K562 (cell line): ENCODE data around the gene EIF3K. TPM values are rescaled to one million over a fixed set of nuclear protein-coding genes. Genes with fewer than 3 reads are reported as not detected.

Experiments
- ATAC-seq: fragments of 200-7000 bp; cut with Tn5 transposase; 3 replicates; pipeline ENCODE4 v1.9.1; 2020; ENCODE audit warnings: moderate library complexity
- BruUV-seq: library from RNA; stranded (reverse); fragments of 400-500 nt; replicated peaks from 2 replicates; lab custom pipeline; 2021; lab: Mats Ljungman, UMichigan
- CTCF ChIA-PET: fragments of 300-600 bp; formaldehyde crosslinking; extraction: SDS; loops from one replicate; lab custom pipeline; 2021; ENCODE audit warnings: low intra/inter-chr PET ratio; lab: Yijun Ruan, JAX
- POLR2A ChIA-PET: fragments of 300-600, 350-650 bp; sonication (Branson Sonifier 250); formaldehyde crosslinking; extraction: SDS; loops from one replicate; lab custom pipeline; 2021; ENCODE audit warnings: antibody characterized with exemption, inconsistent platforms; lab: Yijun Ruan, JAX
- DNase-seq, 4 experiments: peaks; one replicate each; pipeline versions ENCODE4 v3.0.0 to v3.0.0-alpha.2; 2011 to 2018; ENCODE audit warnings: low spot score in 3 of 4, mixed read lengths in 3 of 4; ENCODE audit errors: extremely low read depth in 1 of 4
- FAIRE-seq: peaks from 2 replicates; lab custom pipeline; 2011; peaks lifted over from hg19 to GRCh38; lab: Jason Lieb, UNC
- H2AFZ ChIP-seq: 2 replicates; pipeline ENCODE4 v1.6.0; 2011; ENCODE audit warnings: low read depth, low read length, control low read depth, inconsistent platforms
- H3K27ac ChIP-seq: fragments of 200-600 bp; 3 replicates; pipeline ENCODE4 v1.8.0; 2011; ENCODE audit warnings: low read depth, mild to moderate bottlenecking, control low read depth, inconsistent platforms, low read length, moderate library complexity, mixed read lengths; ENCODE audit errors: extremely low read depth
- H3K27me3 ChIP-seq, 2 experiments: fragments of 300-600 bp in 1 of 2; 2 replicates in 1 of 2; 3 replicates in 1 of 2; pipeline versions ENCODE4 v1.6.0 to v1.8.0; 2011; ENCODE audit warnings: inconsistent platforms in 2 of 2, low read length in 2 of 2, mild to moderate bottlenecking in 1 of 2, mixed read lengths in 1 of 2, moderate library complexity in 1 of 2; ENCODE audit not compliant: control insufficient read depth in 2 of 2, insufficient read depth in 2 of 2
- H3K36me3 ChIP-seq: fragments of 300-600 bp; 3 replicates; pipeline ENCODE4 v1.8.0; 2011; ENCODE audit warnings: mild to moderate bottlenecking, low read length, inconsistent platforms; ENCODE audit not compliant: control insufficient read depth, insufficient read depth
- H3K4me1 ChIP-seq, 2 experiments: fragments of 200-600 bp in 1 of 2; replicated peaks in 1 of 2; 2 replicates in 1 of 2; 3 replicates in 1 of 2; pipeline versions ENCODE4 v1.5.1 to v1.8.0; 2011; ENCODE audit warnings: inconsistent platforms in 2 of 2, low read length in 2 of 2, mild to moderate bottlenecking in 1 of 2, mixed read lengths in 1 of 2, moderate library complexity in 1 of 2; ENCODE audit not compliant: control insufficient read depth in 2 of 2, insufficient read depth in 2 of 2
- H3K4me2 ChIP-seq: 2 replicates; pipeline ENCODE4 v1.6.1; 2011; ENCODE audit warnings: low read length, control low read depth, inconsistent platforms, mixed read lengths; ENCODE audit not compliant: insufficient read depth
- H3K4me3 ChIP-seq: fragments of 200-600 bp; sonication (generic), shearing (Covaris generic); 2 replicates; pipeline ENCODE4 v1.5.1; 2016; ENCODE audit warnings: control low read depth, inconsistent platforms
- H3K79me2 ChIP-seq: fragments of 200-600 bp; 3 replicates; pipeline ENCODE4 v1.8.0; 2011; ENCODE audit warnings: low read length, inconsistent platforms; ENCODE audit not compliant: control insufficient read depth, insufficient read depth
- H3K9ac ChIP-seq, 2 experiments: 2 replicates each; pipeline versions ENCODE4 v1.6.0 to v1.6.1; 2011; ENCODE audit warnings: low read depth in 2 of 2, low read length in 2 of 2, control low read depth in 1 of 2, inconsistent platforms in 1 of 2, mild to moderate bottlenecking in 1 of 2, mixed read lengths in 1 of 2; ENCODE audit not compliant: insufficient read depth in 1 of 2
- H3K9me1 ChIP-seq: one replicate; pipeline ENCODE4 v1.6.0; 2011; ENCODE audit warnings: inconsistent platforms, mild to moderate bottlenecking, low read length, moderate library complexity; ENCODE audit not compliant: control insufficient read depth, insufficient read depth
- H3K9me3 ChIP-seq: replicated peaks from 2 replicates; pipeline ENCODE4 v1.5.1; 2011; ENCODE audit warnings: low read depth, low read length, inconsistent platforms; ENCODE audit not compliant: control insufficient read depth, insufficient read depth
- H4K20me1 ChIP-seq: replicated peaks from 2 replicates; pipeline ENCODE4 v1.6.1; 2011; ENCODE audit warnings: low read length, inconsistent platforms, mixed read lengths; ENCODE audit not compliant: control insufficient read depth, insufficient read depth
- ADNP ChIP-seq: fragments of 200-800 bp; sonication (Bioruptor generic); IDR thresholded peaks from 2 replicates; pipeline ENCODE4 v1.6.1; 2016; ENCODE audit warnings: missing genetic modification characterization, missing compliant biosample characterization
- CEBPG ChIP-seq, 3 experiments: fragments of 200-800 bp in 1 of 3; sonication (Bioruptor generic) in 1 of 3; sonication (generic) in 1 of 3; formaldehyde crosslinking in 1 of 3; IDR thresholded peaks in 2 of 3; conservative IDR thresholded peaks in 1 of 3; 2 replicates each; pipeline versions ENCODE4 v1.6.1 to v1.8.0; 2016 to 2022; ENCODE audit warnings: missing compliant biosample characterization in 2 of 3, missing genetic modification characterization in 2 of 3, mild to moderate bottlenecking in 1 of 3, missing genetic modification reagents in 1 of 3
- CXXC5 ChIP-seq: fragments of 250-450 bp; sonication (Bioruptor Pico); IDR thresholded peaks from 2 replicates; pipeline ENCODE4 v1.8.0; 2022; ENCODE audit warnings: inconsistent platforms, mild to moderate bottlenecking, moderate library complexity
- KLF6 ChIP-seq: fragments of 250-450 bp; sonication (Bioruptor Pico); IDR thresholded peaks from 2 replicates; pipeline ENCODE4 v1.4.0; 2020; ENCODE audit warnings: mild to moderate bottlenecking, moderate library complexity, borderline replicate concordance
- SMARCA4 ChIP-seq: fragments of 450-650 bp; IDR thresholded peaks from 2 replicates; pipeline ENCODE4 v1.6.1; 2016
- TEAD1 ChIP-seq, 2 experiments: fragments of 450-650 bp in 1 of 2; sonication (generic) in 1 of 2; formaldehyde crosslinking; IDR thresholded peaks; 2 replicates each; pipeline versions ENCODE4 v1.4.0 to v1.8.0; 2020 to 2022; ENCODE audit warnings: mild to moderate bottlenecking in 2 of 2, missing genetic modification reagents in 1 of 2
- ZFX ChIP-seq: sonication (generic); formaldehyde crosslinking; IDR thresholded peaks from 2 replicates; pipeline ENCODE4 v1.8.0; 2022; ENCODE audit warnings: mild to moderate bottlenecking, missing genetic modification reagents, moderate library complexity
- ZNF143 ChIP-seq: sonication (generic); formaldehyde crosslinking; IDR thresholded peaks from 2 replicates; pipeline ENCODE4 v1.9.0; 2022; ENCODE audit warnings: mild to moderate bottlenecking, missing genetic modification reagents
- ZNF311 ChIP-seq: fragments of 250-450 bp; sonication (Bioruptor Pico); IDR thresholded peaks from 2 replicates; pipeline ENCODE4 v1.4.0; 2020; ENCODE audit warnings: mild to moderate bottlenecking, moderate library complexity
- WGBS: fragments of 100-300 bp; shearing (Covaris generic); methylation state at CpG from one replicate; pipeline ENCODE4 v1.1.6; 2016; ENCODE audit warnings: low coverage, mixed read lengths; ENCODE audit not compliant: insufficient coverage; ENCODE audit errors: missing lambda C conversion rate; 5-methylcytosine and 5-hydroxymethylcytosine counted together
- in situ Hi-C: fragments of 300-500 bp; cut with MboI; formaldehyde crosslinking; loops from 4 replicates; pipeline ENCODE4 v1.15.0; 2018; ENCODE audit warnings: inconsistent platforms, mixed read lengths
- intact Hi-C: fragments of 100-400 bp; cut with micrococcal nuclease; formaldehyde crosslinking; loops from 2 replicates; pipeline ENCODE4 v1.14.2; 2022
- polyA plus RNA-seq, 8 experiments: library from polyadenylated mRNA; depleted of rRNA in 4 of 8; stranded (reverse) in 5 of 8; unstranded in 3 of 8; fragments of >200 nt; fragmentation: Nextera tagmentation in 2 of 8; fragmentation: Illumina TruSeq in 1 of 8; extraction: Ambion mirVana in 2 of 8; extraction: Trizol in 1 of 8; gene quantifications; 2 replicates each; pipeline versions ENCODE4 v1.2.1 to v1.2.3, GENCODE V29; 2011 to 2014; ENCODE audit warnings: inconsistent platforms in 1 of 8, missing spikeins in 1 of 8
- total RNA-seq, 7 experiments: library from RNA; depleted of rRNA in 6 of 7; stranded (reverse); fragments of >200 nt in 6 of 7; fragmentation: Illumina TruSeq in 2 of 7; extraction: Trizol in 2 of 7; gene quantifications; 2 replicates each; pipeline versions ENCODE4 v1.2.1 to v1.2.3, GENCODE V29; 2011 to 2021; ENCODE audit warnings: low replicate concordance in 1 of 7
- TF ChIP-seq, protein P1 (sequence below): fragments of 250-450 bp; sonication (Bioruptor Pico); IDR thresholded peaks from 2 replicates; pipeline ENCODE4 v1.4.0; 2020
- TF ChIP-seq, protein P2 (sequence below): fragments of 250-450 bp; sonication (Bioruptor Pico); IDR thresholded peaks from 2 replicates; pipeline ENCODE4 v1.4.0; 2020; ENCODE audit warnings: borderline replicate concordance
- TF ChIP-seq, protein P3 (sequence below): fragments of 200-800 bp; sonication (Bioruptor generic); IDR thresholded peaks from 2 replicates; pipeline ENCODE4 v1.6.1; 2016; ENCODE audit warnings: missing genetic modification characterization, missing compliant biosample characterization

EIF3K gene
- total and polyA plus RNA-seq, 9 of the 15 experiments (the other 6 are each of a cell fraction or from before 2014, with no cell fraction given), result 387 to 1,827 (median 733) TPM

DNA sequence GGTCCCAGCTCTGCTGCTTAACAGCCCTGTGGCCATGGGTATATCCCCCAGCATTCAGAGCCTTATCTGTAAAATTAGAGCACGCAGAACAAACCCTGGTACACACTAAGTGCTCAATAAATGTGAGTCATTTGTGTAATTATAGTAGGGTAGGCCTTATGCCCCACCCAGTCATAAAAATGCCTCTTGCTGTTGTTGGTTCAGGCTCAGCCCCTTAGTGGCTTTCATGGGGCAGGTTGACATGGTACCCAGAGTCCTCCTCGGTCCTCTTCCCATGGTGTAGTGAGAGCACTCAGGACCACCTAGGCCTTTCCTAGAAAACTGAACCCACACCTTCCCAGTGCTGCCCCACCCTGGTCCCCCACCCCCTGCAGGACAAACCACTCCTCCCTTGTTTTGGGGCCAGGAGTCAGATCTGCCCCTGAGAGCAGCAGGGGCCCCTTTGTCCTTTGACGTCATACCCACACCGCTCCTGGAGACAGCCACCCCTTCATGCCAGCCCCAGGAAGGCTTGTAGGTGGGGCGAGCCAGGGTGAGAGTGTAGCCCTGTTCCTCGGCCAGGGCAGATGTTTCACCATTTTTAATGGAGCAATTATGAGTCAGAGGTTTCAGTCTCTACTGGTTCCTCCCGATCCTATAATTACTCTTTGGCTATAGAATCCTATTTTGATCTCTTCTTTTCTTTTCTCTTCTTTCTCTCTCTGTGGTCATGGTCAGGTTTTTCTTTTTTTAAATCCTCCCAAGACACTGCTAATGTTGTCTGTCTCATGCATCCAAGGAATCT is 65.3 kb downstream of the EIF3K start:
- Histone ChIP-seq H3K4me2 (peak overlapping the region; percentile 63), H3K4me3 (no peak overlapping the region), H3K9me3 (peaks cover 7% of the 10 kb centered on the region), H3K9me1 (no peaks in the 10 kb centered on the region), H2AFZ (no peak overlapping the region), H3K4me1 (peaks cover 79 to 91% of the 10 kb centered on the region in 2 experiments), H3K27ac (peak overlapping the region; percentile 98), H3K36me3 (peaks cover 61% of the 10 kb centered on the region), H3K79me2 (peaks cover 100% of the 10 kb centered on the region), H3K9ac (peak overlapping the region; percentile 75 to 76; a peak in 3 of 4 replicates), H3K27me3 (no peaks in the 10 kb centered on the region), H4K20me1 (peaks cover 14% of the 10 kb centered on the region; the same call in 1 of the 2 replicates)
- POLR2A ChIA-PET, result interaction anchor here (0.7 to 1.3 kb wide), 3 partner anchors 9 to 164 kb away, joined by 3 to 8 read pairs (median 3); no protein-coding TSS in a partner anchor
- in situ Hi-C loops (no loop called here), intact Hi-C loops (no loop called here)
- DNase-seq, result peak; percentile 56 to 71 (median 68)
- 10% methylated on average over 7 of the region's 7 CpGs for WGBS
- CTCF ChIA-PET, result interaction anchor here (0.6 kb wide), 1 partner anchor 1441 kb away, joined by 3 read pairs; no protein-coding TSS in a partner anchor
- FAIRE-seq, result no peak
- ATAC-seq, result peak; percentile 30
- no TSS peak for BruUV-seq
- TF ChIP-seq TEAD1 (CRISPR knock-in tag; IDR thresholded peaks at IDR 0.05), result peak in 1 of 2 experiments; percentile 34; a peak in 1 of 4 replicates
- TF ChIP-seq SMARCA4, result no peak
- peak; percentile 66 for TF ChIP-seq KLF6 (CRISPR knock-in tag)
- peak; percentile 15 for TF ChIP-seq ZFX (CRISPR knock-in tag)
- TF ChIP-seq ADNP (tag), result 0 out of 2 replicates have a peak, but pooled peaks have one; percentile 15
- 0 out of 2 replicates have a peak, but pooled peaks have one; percentile 16 for TF ChIP-seq ZNF143
- TF ChIP-seq CXXC5 (CRISPR knock-in tag), result peak; percentile 56
- TF ChIP-seq, protein P1, sequence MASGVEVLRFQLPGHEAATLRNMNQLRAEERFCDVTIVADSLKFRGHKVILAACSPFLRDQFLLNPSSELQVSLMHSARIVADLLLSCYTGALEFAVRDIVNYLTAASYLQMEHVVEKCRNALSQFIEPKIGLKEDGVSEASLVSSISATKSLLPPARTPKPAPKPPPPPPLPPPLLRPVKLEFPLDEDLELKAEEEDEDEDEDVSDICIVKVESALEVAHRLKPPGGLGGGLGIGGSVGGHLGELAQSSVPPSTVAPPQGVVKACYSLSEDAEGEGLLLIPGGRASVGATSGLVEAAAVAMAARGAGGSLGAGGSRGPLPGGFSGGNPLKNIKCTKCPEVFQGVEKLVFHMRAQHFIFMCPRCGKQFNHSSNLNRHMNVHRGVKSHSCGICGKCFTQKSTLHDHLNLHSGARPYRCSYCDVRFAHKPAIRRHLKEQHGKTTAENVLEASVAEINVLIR, result peak; percentile 54; the same call in 1 of the 2 replicates
- no peak for TF ChIP-seq CEBPG (CRISPR knock-in tag; IDR thresholded peaks at IDR 0.05)
- peak in 1 of 2 experiments; percentile 24; a peak in 1 of 4 replicates for TF ChIP-seq CEBPG (tag; conservative IDR thresholded peaks at IDR 0.05 in 1 of 2, IDR thresholded peaks at IDR 0.05 in 1 of 2)
- TF ChIP-seq, protein P2, sequence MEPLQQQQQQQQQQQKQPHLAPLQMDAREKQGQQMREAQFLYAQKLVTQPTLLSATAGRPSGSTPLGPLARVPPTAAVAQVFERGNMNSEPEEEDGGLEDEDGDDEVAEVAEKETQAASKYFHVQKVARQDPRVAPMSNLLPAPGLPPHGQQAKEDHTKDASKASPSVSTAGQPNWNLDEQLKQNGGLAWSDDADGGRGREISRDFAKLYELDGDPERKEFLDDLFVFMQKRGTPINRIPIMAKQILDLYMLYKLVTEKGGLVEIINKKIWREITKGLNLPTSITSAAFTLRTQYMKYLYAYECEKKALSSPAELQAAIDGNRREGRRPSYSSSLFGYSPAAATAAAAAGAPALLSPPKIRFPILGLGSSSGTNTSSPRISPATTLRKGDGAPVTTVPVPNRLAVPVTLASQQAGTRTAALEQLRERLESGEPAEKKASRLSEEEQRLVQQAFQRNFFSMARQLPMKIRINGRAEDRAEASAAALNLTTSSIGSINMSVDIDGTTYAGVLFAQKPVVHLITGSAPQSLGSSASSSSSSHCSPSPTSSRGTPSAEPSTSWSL (CRISPR knock-in tag), result no peak
- TF ChIP-seq ZNF311 (CRISPR knock-in tag), result peak; percentile 89
- TF ChIP-seq, protein P3, sequence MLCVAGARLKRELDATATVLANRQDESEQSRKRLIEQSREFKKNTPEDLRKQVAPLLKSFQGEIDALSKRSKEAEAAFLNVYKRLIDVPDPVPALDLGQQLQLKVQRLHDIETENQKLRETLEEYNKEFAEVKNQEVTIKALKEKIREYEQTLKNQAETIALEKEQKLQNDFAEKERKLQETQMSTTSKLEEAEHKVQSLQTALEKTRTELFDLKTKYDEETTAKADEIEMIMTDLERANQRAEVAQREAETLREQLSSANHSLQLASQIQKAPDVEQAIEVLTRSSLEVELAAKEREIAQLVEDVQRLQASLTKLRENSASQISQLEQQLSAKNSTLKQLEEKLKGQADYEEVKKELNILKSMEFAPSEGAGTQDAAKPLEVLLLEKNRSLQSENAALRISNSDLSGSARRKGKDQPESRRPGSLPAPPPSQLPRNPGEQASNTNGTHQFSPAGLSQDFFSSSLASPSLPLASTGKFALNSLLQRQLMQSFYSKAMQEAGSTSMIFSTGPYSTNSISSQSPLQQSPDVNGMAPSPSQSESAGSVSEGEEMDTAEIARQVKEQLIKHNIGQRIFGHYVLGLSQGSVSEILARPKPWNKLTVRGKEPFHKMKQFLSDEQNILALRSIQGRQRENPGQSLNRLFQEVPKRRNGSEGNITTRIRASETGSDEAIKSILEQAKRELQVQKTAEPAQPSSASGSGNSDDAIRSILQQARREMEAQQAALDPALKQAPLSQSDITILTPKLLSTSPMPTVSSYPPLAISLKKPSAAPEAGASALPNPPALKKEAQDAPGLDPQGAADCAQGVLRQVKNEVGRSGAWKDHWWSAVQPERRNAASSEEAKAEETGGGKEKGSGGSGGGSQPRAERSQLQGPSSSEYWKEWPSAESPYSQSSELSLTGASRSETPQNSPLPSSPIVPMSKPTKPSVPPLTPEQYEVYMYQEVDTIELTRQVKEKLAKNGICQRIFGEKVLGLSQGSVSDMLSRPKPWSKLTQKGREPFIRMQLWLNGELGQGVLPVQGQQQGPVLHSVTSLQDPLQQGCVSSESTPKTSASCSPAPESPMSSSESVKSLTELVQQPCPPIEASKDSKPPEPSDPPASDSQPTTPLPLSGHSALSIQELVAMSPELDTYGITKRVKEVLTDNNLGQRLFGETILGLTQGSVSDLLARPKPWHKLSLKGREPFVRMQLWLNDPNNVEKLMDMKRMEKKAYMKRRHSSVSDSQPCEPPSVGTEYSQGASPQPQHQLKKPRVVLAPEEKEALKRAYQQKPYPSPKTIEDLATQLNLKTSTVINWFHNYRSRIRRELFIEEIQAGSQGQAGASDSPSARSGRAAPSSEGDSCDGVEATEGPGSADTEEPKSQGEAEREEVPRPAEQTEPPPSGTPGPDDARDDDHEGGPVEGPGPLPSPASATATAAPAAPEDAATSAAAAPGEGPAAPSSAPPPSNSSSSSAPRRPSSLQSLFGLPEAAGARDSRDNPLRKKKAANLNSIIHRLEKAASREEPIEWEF (CRISPR knock-in tag), result no peak
